Measurements from ENCODE around the gene TYK2. TPM values are rescaled to one million over a fixed set of nuclear protein-coding genes. Genes with fewer than 3 reads are reported as not detected.

The TYK2 gene
- total RNA-seq, 1 experiment from 2014 or later: 66.4 TPM

DNA sequence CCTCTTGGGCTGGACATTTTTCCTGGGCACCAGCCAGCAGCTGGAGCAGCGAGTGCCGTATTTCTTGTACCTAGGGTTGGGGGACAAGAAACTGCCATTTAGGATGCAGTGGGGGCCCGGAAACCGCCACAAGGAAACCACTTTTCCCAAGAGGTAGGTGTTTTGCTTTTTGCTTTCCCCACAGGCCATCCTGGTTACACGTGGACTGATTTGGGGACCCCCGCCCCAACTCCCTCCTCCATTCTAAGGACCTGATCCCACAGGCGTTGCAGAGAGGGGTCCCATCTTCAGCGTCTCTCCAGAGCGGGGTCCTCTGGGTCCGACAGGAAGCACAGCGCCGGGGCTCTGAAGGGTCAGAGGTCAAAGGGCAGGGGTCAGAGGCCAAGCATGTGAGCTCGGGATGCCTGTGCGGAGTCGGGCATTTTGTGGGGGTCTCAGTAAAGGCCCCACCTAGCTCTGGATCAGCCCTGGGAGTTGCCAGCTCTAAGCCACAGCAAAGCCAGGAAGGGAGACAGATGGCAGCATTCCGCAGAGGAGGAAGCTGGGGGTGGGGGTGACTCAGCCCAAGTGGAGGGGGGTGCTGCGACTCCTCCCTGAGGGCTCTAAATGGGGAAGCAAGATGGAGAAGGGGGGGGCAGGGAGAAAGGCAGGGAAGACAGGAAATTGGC is 75.1 kb downstream of the TYK2 start (continued):
- TF ChIP-seq, protein P1, sequence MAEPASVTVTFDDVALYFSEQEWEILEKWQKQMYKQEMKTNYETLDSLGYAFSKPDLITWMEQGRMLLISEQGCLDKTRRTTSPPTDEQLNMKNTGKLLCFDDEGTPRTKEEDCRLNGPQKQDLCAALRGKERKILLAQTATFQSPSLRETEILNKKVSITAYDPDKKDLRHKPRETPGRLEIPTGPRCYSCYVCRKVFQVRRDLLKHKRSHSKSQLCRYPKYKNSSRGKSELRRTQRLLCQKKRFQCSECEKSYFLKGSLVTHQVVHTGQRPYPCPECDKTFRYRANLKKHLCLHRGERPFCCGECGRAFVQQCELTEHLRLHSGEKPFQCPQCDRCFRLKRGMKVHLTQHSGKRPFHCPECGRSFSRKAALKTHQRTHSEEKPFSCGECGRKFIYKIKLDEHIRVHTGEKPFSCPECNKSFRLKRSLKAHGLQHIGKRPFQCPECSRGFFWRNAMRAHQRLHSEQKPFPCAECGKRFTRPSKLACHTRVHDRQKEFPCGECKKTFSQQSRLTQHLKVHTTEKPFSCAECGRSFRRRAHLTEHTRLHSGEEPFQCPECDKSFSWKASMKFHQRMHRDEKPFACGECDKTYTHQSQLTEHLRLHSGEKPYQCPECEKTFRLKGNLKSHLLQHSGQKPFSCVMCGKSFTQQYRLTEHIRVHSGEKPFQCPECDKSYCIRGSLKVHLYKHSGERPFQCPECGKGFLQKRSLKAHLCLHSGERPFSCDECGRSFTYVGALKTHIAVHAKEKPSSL (CRISPR knock-in tag; conservative IDR thresholded peaks at IDR 0.05): no peak
- TF ChIP-seq, protein P2, sequence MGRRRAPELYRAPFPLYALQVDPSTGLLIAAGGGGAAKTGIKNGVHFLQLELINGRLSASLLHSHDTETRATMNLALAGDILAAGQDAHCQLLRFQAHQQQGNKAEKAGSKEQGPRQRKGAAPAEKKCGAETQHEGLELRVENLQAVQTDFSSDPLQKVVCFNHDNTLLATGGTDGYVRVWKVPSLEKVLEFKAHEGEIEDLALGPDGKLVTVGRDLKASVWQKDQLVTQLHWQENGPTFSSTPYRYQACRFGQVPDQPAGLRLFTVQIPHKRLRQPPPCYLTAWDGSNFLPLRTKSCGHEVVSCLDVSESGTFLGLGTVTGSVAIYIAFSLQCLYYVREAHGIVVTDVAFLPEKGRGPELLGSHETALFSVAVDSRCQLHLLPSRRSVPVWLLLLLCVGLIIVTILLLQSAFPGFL (CRISPR knock-in tag; IDR thresholded peaks at IDR 0.05; ENCODE audit: borderline replicate concordance): no peak
- TF ChIP-seq NFE2L1 (CRISPR knock-in tag; IDR thresholded peaks at IDR 0.05) (no peak), ZNF396 (CRISPR knock-in tag; IDR thresholded peaks at IDR 0.05; ENCODE audit: borderline replicate concordance) (no peak), ETV6 (CRISPR knock-in tag; IDR thresholded peaks at IDR 0.05) (no peak), ZNF416 (CRISPR knock-in tag; IDR thresholded peaks at IDR 0.05) (no peak), GABPB1 (CRISPR knock-in tag; IDR thresholded peaks at IDR 0.05) (no peak)
- TF ChIP-seq, protein P3, sequence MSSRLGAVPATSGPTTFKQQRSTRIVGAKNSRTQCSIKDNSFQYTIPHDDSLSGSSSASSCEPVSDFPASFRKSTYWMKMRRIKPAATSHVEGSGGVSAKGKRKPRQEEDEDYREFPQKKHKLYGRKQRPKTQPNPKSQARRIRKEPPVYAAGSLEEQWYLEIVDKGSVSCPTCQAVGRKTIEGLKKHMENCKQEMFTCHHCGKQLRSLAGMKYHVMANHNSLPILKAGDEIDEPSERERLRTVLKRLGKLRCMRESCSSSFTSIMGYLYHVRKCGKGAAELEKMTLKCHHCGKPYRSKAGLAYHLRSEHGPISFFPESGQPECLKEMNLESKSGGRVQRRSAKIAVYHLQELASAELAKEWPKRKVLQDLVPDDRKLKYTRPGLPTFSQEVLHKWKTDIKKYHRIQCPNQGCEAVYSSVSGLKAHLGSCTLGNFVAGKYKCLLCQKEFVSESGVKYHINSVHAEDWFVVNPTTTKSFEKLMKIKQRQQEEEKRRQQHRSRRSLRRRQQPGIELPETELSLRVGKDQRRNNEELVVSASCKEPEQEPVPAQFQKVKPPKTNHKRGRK (CRISPR knock-in tag; IDR thresholded peaks at IDR 0.05; ENCODE audit: borderline replicate concordance): no peak
- TF ChIP-seq, protein P4, sequence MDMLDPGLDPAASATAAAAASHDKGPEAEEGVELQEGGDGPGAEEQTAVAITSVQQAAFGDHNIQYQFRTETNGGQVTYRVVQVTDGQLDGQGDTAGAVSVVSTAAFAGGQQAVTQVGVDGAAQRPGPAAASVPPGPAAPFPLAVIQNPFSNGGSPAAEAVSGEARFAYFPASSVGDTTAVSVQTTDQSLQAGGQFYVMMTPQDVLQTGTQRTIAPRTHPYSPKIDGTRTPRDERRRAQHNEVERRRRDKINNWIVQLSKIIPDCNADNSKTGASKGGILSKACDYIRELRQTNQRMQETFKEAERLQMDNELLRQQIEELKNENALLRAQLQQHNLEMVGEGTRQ (CRISPR knock-in tag; IDR thresholded peaks at IDR 0.05): no peak
- TF ChIP-seq, protein P5, sequence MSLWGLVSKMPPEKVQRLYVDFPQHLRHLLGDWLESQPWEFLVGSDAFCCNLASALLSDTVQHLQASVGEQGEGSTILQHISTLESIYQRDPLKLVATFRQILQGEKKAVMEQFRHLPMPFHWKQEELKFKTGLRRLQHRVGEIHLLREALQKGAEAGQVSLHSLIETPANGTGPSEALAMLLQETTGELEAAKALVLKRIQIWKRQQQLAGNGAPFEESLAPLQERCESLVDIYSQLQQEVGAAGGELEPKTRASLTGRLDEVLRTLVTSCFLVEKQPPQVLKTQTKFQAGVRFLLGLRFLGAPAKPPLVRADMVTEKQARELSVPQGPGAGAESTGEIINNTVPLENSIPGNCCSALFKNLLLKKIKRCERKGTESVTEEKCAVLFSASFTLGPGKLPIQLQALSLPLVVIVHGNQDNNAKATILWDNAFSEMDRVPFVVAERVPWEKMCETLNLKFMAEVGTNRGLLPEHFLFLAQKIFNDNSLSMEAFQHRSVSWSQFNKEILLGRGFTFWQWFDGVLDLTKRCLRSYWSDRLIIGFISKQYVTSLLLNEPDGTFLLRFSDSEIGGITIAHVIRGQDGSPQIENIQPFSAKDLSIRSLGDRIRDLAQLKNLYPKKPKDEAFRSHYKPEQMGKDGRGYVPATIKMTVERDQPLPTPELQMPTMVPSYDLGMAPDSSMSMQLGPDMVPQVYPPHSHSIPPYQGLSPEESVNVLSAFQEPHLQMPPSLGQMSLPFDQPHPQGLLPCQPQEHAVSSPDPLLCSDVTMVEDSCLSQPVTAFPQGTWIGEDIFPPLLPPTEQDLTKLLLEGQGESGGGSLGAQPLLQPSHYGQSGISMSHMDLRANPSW (CRISPR knock-in tag; conservative IDR thresholded peaks at IDR 0.05; ENCODE audit: low read depth): no peak
- TF ChIP-seq, protein P6, sequence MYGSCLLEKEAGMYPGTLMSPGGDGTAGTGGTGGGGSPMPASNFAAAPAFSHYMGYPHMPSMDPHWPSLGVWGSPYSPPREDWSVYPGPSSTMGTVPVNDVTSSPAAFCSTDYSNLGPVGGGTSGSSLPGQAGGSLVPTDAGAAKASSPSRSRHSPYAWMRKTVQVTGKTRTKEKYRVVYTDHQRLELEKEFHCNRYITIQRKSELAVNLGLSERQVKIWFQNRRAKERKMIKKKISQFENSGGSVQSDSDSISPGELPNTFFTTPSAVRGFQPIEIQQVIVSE (CRISPR knock-in tag; IDR thresholded peaks at IDR 0.05; ENCODE audit: borderline replicate concordance): no peak
- TF ChIP-seq, protein P7, sequence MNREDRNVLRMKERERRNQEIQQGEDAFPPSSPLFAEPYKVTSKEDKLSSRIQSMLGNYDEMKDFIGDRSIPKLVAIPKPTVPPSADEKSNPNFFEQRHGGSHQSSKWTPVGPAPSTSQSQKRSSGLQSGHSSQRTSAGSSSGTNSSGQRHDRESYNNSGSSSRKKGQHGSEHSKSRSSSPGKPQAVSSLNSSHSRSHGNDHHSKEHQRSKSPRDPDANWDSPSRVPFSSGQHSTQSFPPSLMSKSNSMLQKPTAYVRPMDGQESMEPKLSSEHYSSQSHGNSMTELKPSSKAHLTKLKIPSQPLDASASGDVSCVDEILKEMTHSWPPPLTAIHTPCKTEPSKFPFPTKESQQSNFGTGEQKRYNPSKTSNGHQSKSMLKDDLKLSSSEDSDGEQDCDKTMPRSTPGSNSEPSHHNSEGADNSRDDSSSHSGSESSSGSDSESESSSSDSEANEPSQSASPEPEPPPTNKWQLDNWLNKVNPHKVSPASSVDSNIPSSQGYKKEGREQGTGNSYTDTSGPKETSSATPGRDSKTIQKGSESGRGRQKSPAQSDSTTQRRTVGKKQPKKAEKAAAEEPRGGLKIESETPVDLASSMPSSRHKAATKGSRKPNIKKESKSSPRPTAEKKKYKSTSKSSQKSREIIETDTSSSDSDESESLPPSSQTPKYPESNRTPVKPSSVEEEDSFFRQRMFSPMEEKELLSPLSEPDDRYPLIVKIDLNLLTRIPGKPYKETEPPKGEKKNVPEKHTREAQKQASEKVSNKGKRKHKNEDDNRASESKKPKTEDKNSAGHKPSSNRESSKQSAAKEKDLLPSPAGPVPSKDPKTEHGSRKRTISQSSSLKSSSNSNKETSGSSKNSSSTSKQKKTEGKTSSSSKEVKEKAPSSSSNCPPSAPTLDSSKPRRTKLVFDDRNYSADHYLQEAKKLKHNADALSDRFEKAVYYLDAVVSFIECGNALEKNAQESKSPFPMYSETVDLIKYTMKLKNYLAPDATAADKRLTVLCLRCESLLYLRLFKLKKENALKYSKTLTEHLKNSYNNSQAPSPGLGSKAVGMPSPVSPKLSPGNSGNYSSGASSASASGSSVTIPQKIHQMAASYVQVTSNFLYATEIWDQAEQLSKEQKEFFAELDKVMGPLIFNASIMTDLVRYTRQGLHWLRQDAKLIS (CRISPR knock-in tag; IDR thresholded peaks at IDR 0.05; ENCODE audit: borderline replicate concordance): no peak

Small RNAs within 50 kb of the gene (microRNA-seq; reads per million reads assigned to microRNA genes)
- not detected for gene MIR1181 (ENCODE audit: borderline number of aligned reads)

Other genes with a start within 250 kb of the TYK2 start
- gene DNMT1, start 185.6 kb downstream of the TYK2 start, total RNA-seq (2021): 174 to 210 TPM (median 191 TPM) in 3 replicates
- gene S1PR2, start 149.2 kb downstream of the TYK2 start, total RNA-seq (2021): 12.9 to 13.6 TPM (median 13.2 TPM) in 3 replicates
- gene MRPL4, start 128.4 kb downstream of the TYK2 start, total RNA-seq (2021): 109 to 112 TPM (median 110 TPM) in 3 replicates
- 3.8 to 5.4 TPM (median 4.8 TPM) in 3 replicates for gene ICAM1, start 109.5 kb downstream of the TYK2 start, total RNA-seq (2021)
- gene ICAM4, start 93.6 kb downstream of the TYK2 start, total RNA-seq (2021): 2.0 to 3.7 TPM (median 3.1 TPM) in 3 replicates
- gene ICAM5, start 90.6 kb downstream of the TYK2 start, total RNA-seq (2021): 7.3 to 8.1 TPM (median 8.0 TPM) in 3 replicates
- 5.9 to 8.9 TPM (median 7.7 TPM) in 3 replicates for gene ZGLP1, start 70.8 kb downstream of the TYK2 start, total RNA-seq (2021)
- 26.2 to 27.0 TPM (median 26.6 TPM) in 3 replicates for gene FDX2, start 64.6 kb downstream of the TYK2 start, total RNA-seq (2021)
- gene RAVER1, start 47.0 kb downstream of the TYK2 start, total RNA-seq (2021): 85.8 to 87.4 TPM (median 86.9 TPM) in 3 replicates
- 18.7 to 21.3 TPM (median 21.3 TPM) in 3 replicates for gene ICAM3, start 40.9 kb downstream of the TYK2 start, total RNA-seq (2021)
- 163 to 204 TPM (median 164 TPM) in 3 replicates for gene CDC37, start 23.0 kb upstream of the TYK2 start, total RNA-seq (2021)
- gene PDE4A, start 40.0 kb upstream of the TYK2 start, total RNA-seq (2021): 5.3 to 5.9 TPM (median 5.8 TPM) in 3 replicates
- gene KEAP1, start 122.8 kb upstream of the TYK2 start, total RNA-seq (2021): 65.1 to 74.9 TPM (median 68.7 TPM) in 3 replicates
- 3.8 to 5.4 TPM (median 4.1 TPM) in 3 replicates for gene S1PR5, start 136.9 kb upstream of the TYK2 start, total RNA-seq (2021)
- gene ATG4D, start 163.3 kb upstream of the TYK2 start, total RNA-seq (2021): 50.3 to 59.4 TPM (median 53.8 TPM) in 3 replicates
- gene KRI1, start 185.4 kb upstream of the TYK2 start, total RNA-seq (2021): 43.6 to 50.9 TPM (median 49.3 TPM) in 3 replicates
- gene CDKN2D, start 188.4 kb upstream of the TYK2 start, total RNA-seq (2021): 2.1 to 3.3 TPM (median 2.5 TPM) in 3 replicates
- gene AP1M2, start 206.7 kb upstream of the TYK2 start, total RNA-seq (2021): 127 to 176 TPM (median 174 TPM) in 3 replicates
- gene SLC44A2, start 245.0 kb upstream of the TYK2 start, total RNA-seq (2021): 102 to 111 TPM (median 109 TPM) in 3 replicates